ENCODE data around the gene COQ8B. TPM values are rescaled to one million over a fixed set of nuclear protein-coding genes. Genes with fewer than 3 reads are reported as not detected.
A peak's percentile ranks its signal among the peaks of the same experiment; 100 is the strongest.

COQ8B gene
- total RNA-seq, 1 donor from 2014 or later: 20.9 TPM

- DNase-seq (ENCODE audit: low read depth): no peak
- TF ChIP-seq CTCF (conservative IDR thresholded peaks at IDR 0.05; ENCODE audit: low read depth, low read length): no peak
- peak overlapping the region; percentile 74 for H3K4me3 ChIP-seq (ENCODE audit: low read depth, low read length)
Observed at GRCh38 chr19:40717325-40717879, 716 bp upstream of the COQ8B start.

- no peak for TF ChIP-seq CTCF (conservative IDR thresholded peaks at IDR 0.05; ENCODE audit: low read depth, low read length)
- peak overlapping the region; percentile 74 for H3K4me3 ChIP-seq (ENCODE audit: low read depth, low read length)
- peak; percentile 91 for DNase-seq (ENCODE audit: low read depth)
Observed at GRCh38 chr19:40716031-40716481, 630 bp downstream of the COQ8B start.

- peak overlapping the region; percentile 80 for H3K4me3 ChIP-seq (ENCODE audit: low read depth, low read length)
- no peak for DNase-seq (ENCODE audit: low read depth)
- no peak for TF ChIP-seq CTCF (conservative IDR thresholded peaks at IDR 0.05; ENCODE audit: low read depth, low read length)
Observed at GRCh38 chr19:40714441-40715299, 2.0 kb downstream of the COQ8B start.

GRCh38 chr19:40713939-40714338 is 2.7 kb downstream of the COQ8B start:
- TF ChIP-seq CTCF (conservative IDR thresholded peaks at IDR 0.05; ENCODE audit: low read depth, low read length): no peak
- no peak for DNase-seq (ENCODE audit: low read depth)
- H3K4me3 ChIP-seq (ENCODE audit: low read depth, low read length): peak overlapping the region; percentile 80

GRCh38 chr19:40709817-40710216 is 6.9 kb downstream of the COQ8B start:
- H3K4me3 ChIP-seq (ENCODE audit: low read depth, low read length): no peak overlapping the region
- no peak for TF ChIP-seq CTCF (conservative IDR thresholded peaks at IDR 0.05; ENCODE audit: low read depth, low read length)
- DNase-seq (ENCODE audit: low read depth): no peak

- DNase-seq (ENCODE audit: low read depth): no peak
- no peak for TF ChIP-seq CTCF (conservative IDR thresholded peaks at IDR 0.05; ENCODE audit: low read depth, low read length)
- no peak overlapping the region for H3K4me3 ChIP-seq (ENCODE audit: low read depth, low read length)
Observed at GRCh38 chr19:40707615-40708014, 9.1 kb downstream of the COQ8B start.
